ENCODE measurements around the gene VPS37C.

Gene VPS37C

GRCh38 chr11:61118004-61118403 lies 43.2 kb downstream of the VPS37C start:
- DNase-seq (ENCODE audit: low read depth in 2 of 2), result no peak

- no peak for DNase-seq (ENCODE audit: low read depth in 2 of 2)
Observed at GRCh38 chr11:61117168-61117520, 44.1 kb downstream of the VPS37C start.

- no peak for DNase-seq (ENCODE audit: low read depth in 2 of 2)
Observed at GRCh38 chr11:61116426-61117167, 44.6 kb downstream of the VPS37C start.

- DNase-seq (ENCODE audit: low read depth in 2 of 2), result no peak
Observed at GRCh38 chr11:61115498-61116224, 45.6 kb downstream of the VPS37C start.

- no peak for DNase-seq (ENCODE audit: low read depth in 2 of 2)
Observed at GRCh38 chr11:61114913-61115312, 46.3 kb downstream of the VPS37C start.

- DNase-seq (ENCODE audit: low read depth in 2 of 2), result no peak
Observed at GRCh38 chr11:61113201-61113600, 48.0 kb downstream of the VPS37C start.

- no peak for DNase-seq (ENCODE audit: low read depth in 2 of 2)
Observed at GRCh38 chr11:61112575-61112974, 48.7 kb downstream of the VPS37C start.

GRCh38 chr11:61111786-61112517 lies 49.3 kb downstream of the VPS37C start:
- DNase-seq (ENCODE audit: low read depth in 2 of 2), result no peak

GRCh38 chr11:61111050-61111435 lies 50.2 kb downstream of the VPS37C start:
- no peak for DNase-seq (ENCODE audit: low read depth in 2 of 2)

- DNase-seq (ENCODE audit: low read depth in 2 of 2), result no peak
Observed at GRCh38 chr11:61110255-61111049, 50.8 kb downstream of the VPS37C start.

- no peak for DNase-seq (ENCODE audit: low read depth in 2 of 2)
Observed at GRCh38 chr11:61109671-61110070, 51.6 kb downstream of the VPS37C start.

GRCh38 chr11:61108847-61109585 lies 52.2 kb downstream of the VPS37C start:
- DNase-seq (ENCODE audit: low read depth in 2 of 2), result no peak

GRCh38 chr11:61107888-61108287 lies 53.3 kb downstream of the VPS37C start:
- DNase-seq (ENCODE audit: low read depth in 2 of 2), result no peak

- DNase-seq (ENCODE audit: low read depth in 2 of 2), result no peak
Observed at GRCh38 chr11:61106894-61107470, 54.2 kb downstream of the VPS37C start.

GRCh38 chr11:61106296-61106695 lies 54.9 kb downstream of the VPS37C start:
- DNase-seq (ENCODE audit: low read depth in 2 of 2), result no peak

- no peak for DNase-seq (ENCODE audit: low read depth in 2 of 2)
Observed at GRCh38 chr11:61104963-61105362, 56.3 kb downstream of the VPS37C start.

GRCh38 chr11:61103851-61104423 lies 57.3 kb downstream of the VPS37C start:
- DNase-seq (ENCODE audit: low read depth in 2 of 2), result no peak

GRCh38 chr11:61102667-61103571 lies 58.3 kb downstream of the VPS37C start:
- DNase-seq (ENCODE audit: low read depth in 2 of 2), result no peak

GRCh38 chr11:61098778-61099177 lies 62.4 kb downstream of the VPS37C start:
- no peak for DNase-seq (ENCODE audit: low read depth in 2 of 2)
